WTC11 (cell line): Measurements from ENCODE around the gene WDR87. TPM values are rescaled to one million over a fixed set of nuclear protein-coding genes. Genes with fewer than 3 reads are reported as not detected.

Experiments
- ATAC-seq: fragments of 200-7000 bp; cut with Tn5 transposase; 2 replicates; pipeline ENCODE4 v1.10.0; 2021; ENCODE audit warnings: mild to moderate bottlenecking, moderate library complexity
- CTCF ChIA-PET: fragments of 300-600 bp; sonication (Branson Sonifier 250); formaldehyde crosslinking; loops from one replicate; lab custom pipeline; 2021; ENCODE audit warnings: antibody characterized with exemption; lab: Charles Lee
- POLR2A ChIA-PET: fragments of 350-600 bp; sonication (Branson Sonifier 250); formaldehyde crosslinking; loops from one replicate; lab custom pipeline; 2021; ENCODE audit warnings: antibody characterized with exemption; lab: Charles Lee
- DNase-seq: peaks from one replicate; pipeline ENCODE4 v3.0.0; 2021; ENCODE audit warnings: low spot score
- H3K27ac Mint-ChIP-seq: 2 replicates; pipeline ENCODE4 v1.8.0; 2021; ENCODE audit warnings: mixed read lengths
- H3K27me3 Mint-ChIP-seq: 2 replicates; pipeline ENCODE4 v1.8.0; 2021; ENCODE audit warnings: low read depth, mild to moderate bottlenecking, moderate library complexity, mixed read lengths
- H3K36me3 Mint-ChIP-seq: 2 replicates; pipeline ENCODE4 v1.8.0; 2021; ENCODE audit warnings: mixed read lengths
- H3K4me1 Mint-ChIP-seq: 2 replicates; pipeline ENCODE4 v1.8.0; 2022; ENCODE audit warnings: mixed read lengths
- H3K4me3 Mint-ChIP-seq: 2 replicates; pipeline ENCODE4 v1.8.0; 2021; ENCODE audit warnings: mild to moderate bottlenecking, moderate library complexity, mixed read lengths
- H3K9me3 Mint-ChIP-seq: 2 replicates; pipeline ENCODE4 v1.8.0; 2021; ENCODE audit warnings: mixed read lengths
- AFF4 ChIP-seq: sonication (generic); formaldehyde crosslinking; IDR thresholded peaks from 2 replicates; pipeline ENCODE4 v1.8.1; 2023; ENCODE audit warnings: mild to moderate bottlenecking, missing genetic modification reagents, borderline replicate concordance
- GABPB1 ChIP-seq: sonication (generic); formaldehyde crosslinking; IDR thresholded peaks from 2 replicates; pipeline ENCODE4 v1.8.1; 2023; ENCODE audit warnings: mild to moderate bottlenecking, missing genetic modification reagents
- JUN ChIP-seq: sonication (generic); formaldehyde crosslinking; IDR thresholded peaks from 2 replicates; pipeline ENCODE4 v1.8.0; 2023; ENCODE audit warnings: mild to moderate bottlenecking, missing genetic modification reagents
- KAT7 ChIP-seq: sonication (generic); formaldehyde crosslinking; IDR thresholded peaks from 2 replicates; pipeline ENCODE4 v1.8.1; 2023; ENCODE audit warnings: missing genetic modification reagents, mild to moderate bottlenecking, borderline replicate concordance
- MXD4 ChIP-seq: fragments of 250-450 bp; sonication (Bioruptor Pico); IDR thresholded peaks from 2 replicates; pipeline ENCODE4 v1.8.0; 2021; ENCODE audit warnings: mild to moderate bottlenecking, moderate library complexity, borderline replicate concordance
- NFYB ChIP-seq: sonication (generic); formaldehyde crosslinking; conservative IDR thresholded peaks from 2 replicates; pipeline ENCODE4 v1.8.0; 2022; ENCODE audit warnings: low read depth, missing genetic modification reagents
- OVOL2 ChIP-seq: fragments of 250-450 bp; sonication (Bioruptor Pico); IDR thresholded peaks from 2 replicates; pipeline ENCODE4 v1.9.0; 2021; ENCODE audit warnings: mild to moderate bottlenecking, borderline replicate concordance
- SMAD4 ChIP-seq: sonication (generic); formaldehyde crosslinking; IDR thresholded peaks from 2 replicates; pipeline ENCODE4 v1.8.0; 2022; ENCODE audit warnings: mild to moderate bottlenecking, missing genetic modification reagents
- ZMAT4 ChIP-seq: fragments of 250-450 bp; sonication (Bioruptor Pico); IDR thresholded peaks from 2 replicates; pipeline ENCODE4 v1.9.0; 2021; ENCODE audit warnings: mild to moderate bottlenecking
- ZNF121 ChIP-seq: sonication (generic); formaldehyde crosslinking; IDR thresholded peaks from 2 replicates; pipeline ENCODE4 v1.8.0; 2023; ENCODE audit warnings: missing genetic modification reagents
- ZNF396 ChIP-seq: fragments of 250-450 bp; sonication (Bioruptor Pico); IDR thresholded peaks from 2 replicates; pipeline ENCODE4 v1.8.0; 2021; ENCODE audit warnings: mild to moderate bottlenecking, moderate library complexity, borderline replicate concordance
- ZNF416 ChIP-seq: fragments of 250-450 bp; sonication (Bioruptor Pico); IDR thresholded peaks from 2 replicates; pipeline ENCODE4 v1.9.0; 2021; ENCODE audit warnings: mild to moderate bottlenecking, inconsistent platforms
- ZNF532 ChIP-seq: fragments of 250-450 bp; sonication (Bioruptor Pico); IDR thresholded peaks from 2 replicates; pipeline ENCODE4 v1.9.0; 2021; ENCODE audit warnings: mild to moderate bottlenecking, borderline replicate concordance
- total RNA-seq: library from RNA; stranded (reverse); gene quantifications from 3 replicates; pipeline ENCODE4 v1.2.3, GENCODE V29; 2021
- TF ChIP-seq, protein P1 (sequence below): fragments of 250-450 bp; sonication (Bioruptor Pico); conservative IDR thresholded peaks from 2 replicates; pipeline ENCODE4 v1.9.0; 2021; ENCODE audit warnings: mild to moderate bottlenecking
- TF ChIP-seq, protein P2 (sequence below): sonication (generic); formaldehyde crosslinking; IDR thresholded peaks from 2 replicates; pipeline ENCODE4 v1.8.1; 2022; ENCODE audit warnings: missing genetic modification reagents, borderline replicate concordance
- TF ChIP-seq, protein P3 (sequence below): fragments of 200-600 bp; IDR thresholded peaks from 2 replicates; pipeline ENCODE4 v1.8.0; 2022; ENCODE audit warnings: antibody characterized with exemption
- TF ChIP-seq, protein P4 (sequence below): fragments of 250-450 bp; sonication (Bioruptor Pico); IDR thresholded peaks from 2 replicates; pipeline ENCODE4 v2.1.2; 2022; ENCODE audit warnings: mild to moderate bottlenecking, moderate library complexity

The WDR87 gene
- total RNA-seq, 1 experiment from 2014 or later: not detected

GRCh38 chr19:37872383-37872782, 34.0 kb downstream of the WDR87 start:
- Mint-ChIP-seq H3K4me3 (no peak overlapping the region), H3K4me1 (peaks cover 19% of the 10 kb centered on the region), H3K27ac (no peak overlapping the region), H3K27me3 (peaks cover 23% of the 10 kb centered on the region), H3K9me3 (peaks cover 37% of the 10 kb centered on the region), H3K36me3 (peaks cover 32% of the 10 kb centered on the region)
- DNase-seq (no peak), ATAC-seq (no peak)
- CTCF ChIA-PET: no interaction called here
- TF ChIP-seq MXD4 (CRISPR knock-in tag) (no peak), ZMAT4 (CRISPR knock-in tag) (no peak), ZNF396 (CRISPR knock-in tag) (no peak), OVOL2 (CRISPR knock-in tag) (no peak), ZNF532 (CRISPR knock-in tag) (no peak)
- POLR2A ChIA-PET: no interaction called here

- Mint-ChIP-seq H3K36me3 (peaks cover 32% of the 10 kb centered on the region), H3K27ac (no peak overlapping the region), H3K4me3 (no peak overlapping the region), H3K4me1 (peaks cover 26% of the 10 kb centered on the region), H3K9me3 (peaks cover 37% of the 10 kb centered on the region), H3K27me3 (peaks cover 25% of the 10 kb centered on the region)
- CTCF ChIA-PET: no interaction called here
- POLR2A ChIA-PET: no interaction called here
- ATAC-seq (no peak), DNase-seq (no peak)
- no peak for TF ChIP-seq GABPB1 (CRISPR knock-in tag)
- no peak for TF ChIP-seq ZNF121 (CRISPR knock-in tag)
- TF ChIP-seq AFF4 (CRISPR knock-in tag): no peak
- TF ChIP-seq SMAD4 (CRISPR knock-in tag): no peak
- no peak for TF ChIP-seq ZNF416 (CRISPR knock-in tag)
- no peak for TF ChIP-seq JUN (CRISPR knock-in tag)
- TF ChIP-seq NFYB (CRISPR knock-in tag): no peak
- TF ChIP-seq, protein P1, sequence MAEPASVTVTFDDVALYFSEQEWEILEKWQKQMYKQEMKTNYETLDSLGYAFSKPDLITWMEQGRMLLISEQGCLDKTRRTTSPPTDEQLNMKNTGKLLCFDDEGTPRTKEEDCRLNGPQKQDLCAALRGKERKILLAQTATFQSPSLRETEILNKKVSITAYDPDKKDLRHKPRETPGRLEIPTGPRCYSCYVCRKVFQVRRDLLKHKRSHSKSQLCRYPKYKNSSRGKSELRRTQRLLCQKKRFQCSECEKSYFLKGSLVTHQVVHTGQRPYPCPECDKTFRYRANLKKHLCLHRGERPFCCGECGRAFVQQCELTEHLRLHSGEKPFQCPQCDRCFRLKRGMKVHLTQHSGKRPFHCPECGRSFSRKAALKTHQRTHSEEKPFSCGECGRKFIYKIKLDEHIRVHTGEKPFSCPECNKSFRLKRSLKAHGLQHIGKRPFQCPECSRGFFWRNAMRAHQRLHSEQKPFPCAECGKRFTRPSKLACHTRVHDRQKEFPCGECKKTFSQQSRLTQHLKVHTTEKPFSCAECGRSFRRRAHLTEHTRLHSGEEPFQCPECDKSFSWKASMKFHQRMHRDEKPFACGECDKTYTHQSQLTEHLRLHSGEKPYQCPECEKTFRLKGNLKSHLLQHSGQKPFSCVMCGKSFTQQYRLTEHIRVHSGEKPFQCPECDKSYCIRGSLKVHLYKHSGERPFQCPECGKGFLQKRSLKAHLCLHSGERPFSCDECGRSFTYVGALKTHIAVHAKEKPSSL: no peak
- TF ChIP-seq KAT7 (CRISPR knock-in tag): no peak
- TF ChIP-seq, protein P2, sequence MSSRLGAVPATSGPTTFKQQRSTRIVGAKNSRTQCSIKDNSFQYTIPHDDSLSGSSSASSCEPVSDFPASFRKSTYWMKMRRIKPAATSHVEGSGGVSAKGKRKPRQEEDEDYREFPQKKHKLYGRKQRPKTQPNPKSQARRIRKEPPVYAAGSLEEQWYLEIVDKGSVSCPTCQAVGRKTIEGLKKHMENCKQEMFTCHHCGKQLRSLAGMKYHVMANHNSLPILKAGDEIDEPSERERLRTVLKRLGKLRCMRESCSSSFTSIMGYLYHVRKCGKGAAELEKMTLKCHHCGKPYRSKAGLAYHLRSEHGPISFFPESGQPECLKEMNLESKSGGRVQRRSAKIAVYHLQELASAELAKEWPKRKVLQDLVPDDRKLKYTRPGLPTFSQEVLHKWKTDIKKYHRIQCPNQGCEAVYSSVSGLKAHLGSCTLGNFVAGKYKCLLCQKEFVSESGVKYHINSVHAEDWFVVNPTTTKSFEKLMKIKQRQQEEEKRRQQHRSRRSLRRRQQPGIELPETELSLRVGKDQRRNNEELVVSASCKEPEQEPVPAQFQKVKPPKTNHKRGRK (CRISPR knock-in tag): no peak
- TF ChIP-seq, protein P3, sequence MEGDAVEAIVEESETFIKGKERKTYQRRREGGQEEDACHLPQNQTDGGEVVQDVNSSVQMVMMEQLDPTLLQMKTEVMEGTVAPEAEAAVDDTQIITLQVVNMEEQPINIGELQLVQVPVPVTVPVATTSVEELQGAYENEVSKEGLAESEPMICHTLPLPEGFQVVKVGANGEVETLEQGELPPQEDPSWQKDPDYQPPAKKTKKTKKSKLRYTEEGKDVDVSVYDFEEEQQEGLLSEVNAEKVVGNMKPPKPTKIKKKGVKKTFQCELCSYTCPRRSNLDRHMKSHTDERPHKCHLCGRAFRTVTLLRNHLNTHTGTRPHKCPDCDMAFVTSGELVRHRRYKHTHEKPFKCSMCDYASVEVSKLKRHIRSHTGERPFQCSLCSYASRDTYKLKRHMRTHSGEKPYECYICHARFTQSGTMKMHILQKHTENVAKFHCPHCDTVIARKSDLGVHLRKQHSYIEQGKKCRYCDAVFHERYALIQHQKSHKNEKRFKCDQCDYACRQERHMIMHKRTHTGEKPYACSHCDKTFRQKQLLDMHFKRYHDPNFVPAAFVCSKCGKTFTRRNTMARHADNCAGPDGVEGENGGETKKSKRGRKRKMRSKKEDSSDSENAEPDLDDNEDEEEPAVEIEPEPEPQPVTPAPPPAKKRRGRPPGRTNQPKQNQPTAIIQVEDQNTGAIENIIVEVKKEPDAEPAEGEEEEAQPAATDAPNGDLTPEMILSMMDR: no peak
- TF ChIP-seq, protein P4, sequence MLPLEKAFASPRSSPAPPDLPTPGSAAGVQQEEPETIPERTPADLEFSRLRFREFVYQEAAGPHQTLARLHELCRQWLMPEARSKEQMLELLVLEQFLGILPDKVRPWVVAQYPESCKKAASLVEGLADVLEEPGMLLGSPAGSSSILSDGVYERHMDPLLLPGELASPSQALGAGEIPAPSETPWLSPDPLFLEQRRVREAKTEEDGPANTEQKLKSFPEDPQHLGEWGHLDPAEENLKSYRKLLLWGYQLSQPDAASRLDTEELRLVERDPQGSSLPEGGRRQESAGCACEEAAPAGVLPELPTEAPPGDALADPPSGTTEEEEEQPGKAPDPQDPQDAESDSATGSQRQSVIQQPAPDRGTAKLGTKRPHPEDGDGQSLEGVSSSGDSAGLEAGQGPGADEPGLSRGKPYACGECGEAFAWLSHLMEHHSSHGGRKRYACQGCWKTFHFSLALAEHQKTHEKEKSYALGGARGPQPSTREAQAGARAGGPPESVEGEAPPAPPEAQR (CRISPR knock-in tag): no peak
Measured at GRCh38 chr19:37869766-37870340, 36.5 kb downstream of the WDR87 start.
